Measurements from ENCODE around the gene TACR2. TPM values are rescaled to one million over a fixed set of nuclear protein-coding genes. Genes with fewer than 3 reads are reported as not detected.
A peak's percentile ranks its signal among the peaks of the same experiment; 100 is the strongest.
"Not testable (repeated sequence)": the region's sequence is repeated elsewhere in the genome, so short reads cannot be mapped to it uniquely, and the experiment has no call there.

TACR2 gene
- polyA plus RNA-seq, 4 donors, result 0.81 to 4.0 (median 0.86) TPM; not detected in 1

GRCh38 chr10:69453795-69454194, 37.1 kb upstream of the TACR2 start:
- no peak overlapping the region for H3K4me3 ChIP-seq (ENCODE audit: low read depth in 1 of 3, low read length in 3 of 3)
- peak overlapping the region in 1 of 3 donors; percentile 67 for H3K27ac ChIP-seq (ENCODE audit: low read depth in 1 of 3, low read length in 2 of 3)
- H3K4me1 ChIP-seq (ENCODE audit: control insufficient read depth in 3 of 3, insufficient read depth in 2 of 3, low read depth in 1 of 3, low read length in 2 of 3), result peaks cover 11 to 44% (median 13%) of the 10 kb centered on the region in 3 donors
- no peaks in the 10 kb centered on the region for H3K27me3 ChIP-seq (ENCODE audit: control insufficient read depth in 3 of 3, insufficient read depth in 3 of 3, low read length in 3 of 3)
- peaks cover 0 to 22% (median 4%) of the 10 kb centered on the region in 3 donors for H3K36me3 ChIP-seq (ENCODE audit: control insufficient read depth in 3 of 3, insufficient read depth in 2 of 3, low read depth in 1 of 3, low read length in 3 of 3)
- peak in 1 of 2 donors; percentile 42 for DNase-seq
- no peak for FAIRE-seq
- no peaks in the 10 kb centered on the region for H3K9me3 ChIP-seq (ENCODE audit: control insufficient read depth in 2 of 2, insufficient read depth in 1 of 2, low read depth in 1 of 2, low read length in 1 of 2)

GRCh38 chr10:69452676-69453415, 36.1 kb upstream of the TACR2 start:
- peaks cover 0 to 22% (median 4%) of the 10 kb centered on the region in 3 donors for H3K36me3 ChIP-seq (ENCODE audit: control insufficient read depth in 3 of 3, insufficient read depth in 2 of 3, low read depth in 1 of 3, low read length in 3 of 3)
- H3K27me3 ChIP-seq (ENCODE audit: control insufficient read depth in 3 of 3, insufficient read depth in 3 of 3, low read length in 3 of 3), result no peaks in the 10 kb centered on the region
- WGBS, 3 donors, result 72 to 80% (median 79%) methylated on average over 6 of the region's 6 CpGs
- DNase-seq (no peak), FAIRE-seq (no peak)
- no peaks in the 10 kb centered on the region for H3K9me3 ChIP-seq (ENCODE audit: control insufficient read depth in 2 of 2, insufficient read depth in 1 of 2, low read depth in 1 of 2, low read length in 1 of 2)
- H3K27ac ChIP-seq (ENCODE audit: low read depth in 1 of 3, low read length in 2 of 3), result peak overlapping the region in 1 of 3 donors; percentile 5
- H3K4me3 ChIP-seq (ENCODE audit: low read depth in 1 of 3, low read length in 3 of 3), result peak overlapping the region in 1 of 3 donors; percentile 91
- peaks cover 8 to 36% (median 10%) of the 10 kb centered on the region in 3 donors for H3K4me1 ChIP-seq (ENCODE audit: control insufficient read depth in 3 of 3, insufficient read depth in 2 of 3, low read depth in 1 of 3, low read length in 2 of 3)

- FAIRE-seq, result no peak
Measured at GRCh38 chr10:69451784-69452251, 35.1 kb upstream of the TACR2 start.

GRCh38 chr10:69451209-69451783, 34.6 kb upstream of the TACR2 start, which contains the start of gene TSPAN15:
TSPAN15 (plus strand) TSS chr10:69451465; CDS start chr10:69451595, 130 bp downstream.
- WGBS, 3 donors, result 1% methylated on average over 27 to 45 of the region's 45 CpGs
- Histone ChIP-seq H3K27ac (ENCODE audit: low read depth in 1 of 3, low read length in 2 of 3) (peak within 1 kb of the TSS; percentile 87 to 94 (median 94)), H3K4me3 (ENCODE audit: low read depth in 1 of 3, low read length in 3 of 3) (peak within 1 kb of the TSS; percentile 76 to 92 (median 91)), H3K36me3 (ENCODE audit: control insufficient read depth in 3 of 3, insufficient read depth in 2 of 3, low read depth in 1 of 3, low read length in 3 of 3) (peaks cover 0 to 12% (median 0%) of the 10 kb centered on the region in 3 donors), H3K9me3 (ENCODE audit: control insufficient read depth in 2 of 2, insufficient read depth in 1 of 2, low read depth in 1 of 2, low read length in 1 of 2) (no peaks in the 10 kb centered on the region), H3K4me1 (ENCODE audit: control insufficient read depth in 3 of 3, insufficient read depth in 2 of 3, low read depth in 1 of 3, low read length in 2 of 3) (peaks cover 2 to 35% (median 8%) of the 10 kb centered on the region in 3 donors), H3K27me3 (ENCODE audit: control insufficient read depth in 3 of 3, insufficient read depth in 3 of 3, low read length in 3 of 3) (no peaks in the 10 kb centered on the region)
- peak; percentile 92 to 96 for DNase-seq
- no peak for FAIRE-seq

More at GRCh38 chr10:69451784-69452251, 35.1 kb upstream of the TACR2 start:
- peaks cover 4 to 32% (median 8%) of the 10 kb centered on the region in 3 donors for H3K4me1 ChIP-seq (ENCODE audit: control insufficient read depth in 3 of 3, insufficient read depth in 2 of 3, low read depth in 1 of 3, low read length in 2 of 3)
- H3K36me3 ChIP-seq (ENCODE audit: control insufficient read depth in 3 of 3, insufficient read depth in 2 of 3, low read depth in 1 of 3, low read length in 3 of 3), result peaks cover 0 to 16% (median 4%) of the 10 kb centered on the region in 3 donors
- peak overlapping the region; percentile 83 to 94 (median 94) for H3K27ac ChIP-seq (ENCODE audit: low read depth in 1 of 3, low read length in 2 of 3)
- H3K4me3 ChIP-seq (ENCODE audit: low read depth in 1 of 3, low read length in 3 of 3), result peak overlapping the region; percentile 76 to 92 (median 91)
- no peaks in the 10 kb centered on the region for H3K9me3 ChIP-seq (ENCODE audit: control insufficient read depth in 2 of 2, insufficient read depth in 1 of 2, low read depth in 1 of 2, low read length in 1 of 2)
- WGBS, 3 donors, result 5 to 8% (median 7%) methylated on average over 38 of the region's 38 CpGs
- no peaks in the 10 kb centered on the region for H3K27me3 ChIP-seq (ENCODE audit: control insufficient read depth in 3 of 3, insufficient read depth in 3 of 3, low read length in 3 of 3)
- peak; percentile 82 for DNase-seq

GRCh38 chr10:69450395-69450794, 33.7 kb upstream of the TACR2 start:
- H3K27ac ChIP-seq (ENCODE audit: low read depth in 1 of 3, low read length in 2 of 3), result peak overlapping the region; percentile 82 to 94 (median 87)
- H3K36me3 ChIP-seq (ENCODE audit: control insufficient read depth in 3 of 3, insufficient read depth in 2 of 3, low read depth in 1 of 3, low read length in 3 of 3); H3K9me3 ChIP-seq (ENCODE audit: control insufficient read depth in 2 of 2, insufficient read depth in 1 of 2, low read depth in 1 of 2, low read length in 1 of 2); H3K4me3 ChIP-seq (ENCODE audit: low read depth in 1 of 3, low read length in 3 of 3); H3K27me3 ChIP-seq (ENCODE audit: control insufficient read depth in 3 of 3, insufficient read depth in 3 of 3, low read length in 3 of 3); DNase-seq; FAIRE-seq: not testable (repeated sequence)
- peaks cover 2 to 36% (median 8%) of the 10 kb centered on the region in 3 donors for H3K4me1 ChIP-seq (ENCODE audit: control insufficient read depth in 3 of 3, insufficient read depth in 2 of 3, low read depth in 1 of 3, low read length in 2 of 3)
- WGBS, 3 donors, result 73 to 85% (median 75%) methylated on average over 16 of the region's 16 CpGs

GRCh38 chr10:69449841-69450240, 33.1 kb upstream of the TACR2 start:
- no peak overlapping the region for H3K4me3 ChIP-seq (ENCODE audit: low read depth in 1 of 3, low read length in 3 of 3)
- no peak for FAIRE-seq
- no peaks in the 10 kb centered on the region for H3K27me3 ChIP-seq (ENCODE audit: control insufficient read depth in 3 of 3, insufficient read depth in 3 of 3, low read length in 3 of 3)
- H3K27ac ChIP-seq (ENCODE audit: low read depth in 1 of 3, low read length in 2 of 3), result peak overlapping the region; percentile 82 to 94 (median 87)
- H3K4me1 ChIP-seq (ENCODE audit: control insufficient read depth in 3 of 3, insufficient read depth in 2 of 3, low read depth in 1 of 3, low read length in 2 of 3), result peaks cover 2 to 36% (median 8%) of the 10 kb centered on the region in 3 donors
- 6 to 13% (median 6%) methylated on average over 1 of the region's 1 CpG for WGBS, 3 donors
- peaks cover 0 to 9% (median 0%) of the 10 kb centered on the region in 3 donors for H3K36me3 ChIP-seq (ENCODE audit: control insufficient read depth in 3 of 3, insufficient read depth in 2 of 3, low read depth in 1 of 3, low read length in 3 of 3)
- H3K9me3 ChIP-seq (ENCODE audit: control insufficient read depth in 2 of 2, insufficient read depth in 1 of 2, low read depth in 1 of 2, low read length in 1 of 2), result no peaks in the 10 kb centered on the region
- peak; percentile 83 to 85 for DNase-seq

GRCh38 chr10:69446650-69447151, 30.0 kb upstream of the TACR2 start:
- Histone ChIP-seq H3K4me1 (ENCODE audit: control insufficient read depth in 3 of 3, insufficient read depth in 2 of 3, low read depth in 1 of 3, low read length in 2 of 3) (peaks cover 0 to 26% (median 0%) of the 10 kb centered on the region in 3 donors), H3K27ac (ENCODE audit: low read depth in 1 of 3, low read length in 2 of 3) (no peak overlapping the region), H3K9me3 (ENCODE audit: control insufficient read depth in 2 of 2, insufficient read depth in 1 of 2, low read depth in 1 of 2, low read length in 1 of 2) (peaks cover 0 to 3% of the 10 kb centered on the region in 2 donors), H3K27me3 (ENCODE audit: control insufficient read depth in 3 of 3, insufficient read depth in 3 of 3, low read length in 3 of 3) (no peaks in the 10 kb centered on the region), H3K4me3 (ENCODE audit: low read depth in 1 of 3, low read length in 3 of 3) (no peak overlapping the region), H3K36me3 (ENCODE audit: control insufficient read depth in 3 of 3, insufficient read depth in 2 of 3, low read depth in 1 of 3, low read length in 3 of 3) (peaks cover 0 to 2% (median 0%) of the 10 kb centered on the region in 3 donors)
- 38 to 48% (median 43%) methylated on average over 3 of the region's 3 CpGs for WGBS, 3 donors
- peak in 1 of 2 donors; percentile 76 for DNase-seq
- no peak for FAIRE-seq

- no peak overlapping the region for H3K4me3 ChIP-seq (ENCODE audit: low read depth in 1 of 3, low read length in 3 of 3)
- H3K27ac ChIP-seq (ENCODE audit: low read depth in 1 of 3, low read length in 2 of 3), result no peak overlapping the region
- H3K27me3 ChIP-seq (ENCODE audit: control insufficient read depth in 3 of 3, insufficient read depth in 3 of 3, low read length in 3 of 3), result no peaks in the 10 kb centered on the region
- peaks cover 0 to 3% of the 10 kb centered on the region in 2 donors for H3K9me3 ChIP-seq (ENCODE audit: control insufficient read depth in 2 of 2, insufficient read depth in 1 of 2, low read depth in 1 of 2, low read length in 1 of 2)
- DNase-seq (no peak), FAIRE-seq (no peak)
- peaks cover 0 to 3% (median 0%) of the 10 kb centered on the region in 3 donors for H3K36me3 ChIP-seq (ENCODE audit: control insufficient read depth in 3 of 3, insufficient read depth in 2 of 3, low read depth in 1 of 3, low read length in 3 of 3)
- H3K4me1 ChIP-seq (ENCODE audit: control insufficient read depth in 3 of 3, insufficient read depth in 2 of 3, low read depth in 1 of 3, low read length in 2 of 3), result peaks cover 0 to 26% (median 0%) of the 10 kb centered on the region in 3 donors
Measured at GRCh38 chr10:69446229-69446628, 29.5 kb upstream of the TACR2 start.

Measured in small intestine (tissue), 7 donors.